OCI-LY1 (cell line): ENCODE measurements around the gene PLA2G2F.

ENCODE experiments used
- H2AFZ ChIP-seq: fragments of 200-600 bp; sonication (generic), shearing (Covaris generic); 2 replicates; pipeline ENCODE4 v1.6.0; 2014; ENCODE audit warnings: antibody characterized with exemption, mild to moderate bottlenecking, low read length
- H3F3A ChIP-seq: fragments of 200-600 bp; sonication (generic), shearing (Covaris generic); 2 replicates; pipeline ENCODE4 v1.6.0; 2014; ENCODE audit warnings: mild to moderate bottlenecking, antibody characterized with exemption, low read length, moderate library complexity; ENCODE audit not compliant: insufficient read depth
- H3K27ac ChIP-seq: fragments of 200-600 bp; sonication (generic); 2 replicates; pipeline ENCODE4 v1.5.1; 2014; ENCODE audit warnings: low read length, mixed run types, mild to moderate bottlenecking, low read depth; ENCODE audit not compliant: poor library complexity, severe bottlenecking
- H3K27me3 ChIP-seq: fragments of 200-600 bp; sonication (generic); 2 replicates; pipeline ENCODE4 v1.6.0; 2014; ENCODE audit warnings: antibody characterized with exemption, mild to moderate bottlenecking, low read length, moderate library complexity; ENCODE audit not compliant: insufficient read depth
- H3K36me3 ChIP-seq: fragments of 200-600 bp; sonication (generic); 2 replicates; pipeline ENCODE4 v1.6.1; 2014; ENCODE audit warnings: mild to moderate bottlenecking, antibody characterized with exemption, low read length, moderate library complexity, mixed read lengths; ENCODE audit not compliant: insufficient read depth
- H3K4me1 ChIP-seq: fragments of 200-600 bp; sonication (generic); 2 replicates; pipeline ENCODE4 v1.5.1; 2014; ENCODE audit warnings: mild to moderate bottlenecking, low read length, moderate library complexity; ENCODE audit not compliant: insufficient read depth, severe bottlenecking
- H3K4me2 ChIP-seq: fragments of 200-600 bp; sonication (generic), shearing (Covaris generic); 2 replicates; pipeline ENCODE4 v1.6.1; 2014; ENCODE audit warnings: low read length
- H3K4me3 ChIP-seq: fragments of 200-600 bp; sonication (generic); 2 replicates; pipeline ENCODE4 v1.5.1; 2014; ENCODE audit warnings: low read length, low read depth, mild to moderate bottlenecking, mixed read lengths; ENCODE audit not compliant: poor library complexity, severe bottlenecking
- H3K79me2 ChIP-seq: fragments of 200-600 bp; shearing (Covaris generic); 2 replicates; pipeline ENCODE4 v1.6.1; 2016; ENCODE audit warnings: mixed run types, low read length, mixed read lengths; ENCODE audit not compliant: insufficient read depth
- H3K9ac ChIP-seq: fragments of 200-600 bp; sonication (generic), shearing (Covaris generic); 2 replicates; pipeline ENCODE4 v1.6.1; 2014; ENCODE audit warnings: mild to moderate bottlenecking, low read length, mixed read lengths
- H3K9me2 ChIP-seq: fragments of 200-600 bp; sonication (generic), shearing (Covaris generic); 2 replicates; pipeline ENCODE4 v1.6.1; 2014; ENCODE audit warnings: low read depth, mild to moderate bottlenecking, low read length, mixed read lengths
- H3K9me3 ChIP-seq: fragments of 200-600 bp; shearing (Covaris generic); 2 replicates; pipeline ENCODE4 v1.6.1; 2014; ENCODE audit warnings: low read length, mixed read lengths
- H4K20me1 ChIP-seq: fragments of 200-600 bp; sonication (generic), shearing (Covaris generic); 2 replicates; pipeline ENCODE4 v1.6.0; 2016; ENCODE audit warnings: mild to moderate bottlenecking, low read length; ENCODE audit not compliant: insufficient read depth
- CTCF ChIP-seq: fragments of 200-600 bp; sonication (generic), shearing (Covaris generic); IDR thresholded peaks from 2 replicates; pipeline ENCODE4 v1.5.1; 2017; ENCODE audit warnings: mild to moderate bottlenecking, antibody characterized with exemption, low read length, moderate library complexity, mixed read lengths
- EZH2 ChIP-seq: fragments of 200-600 bp; sonication (generic), shearing (Covaris generic); IDR thresholded peaks from 2 replicates; pipeline ENCODE4 v1.8.0; 2017; ENCODE audit warnings: borderline replicate concordance, mixed run types, mild to moderate bottlenecking, antibody characterized with exemption, low read length, moderate library complexity, mixed read lengths

The PLA2G2F gene

DNA sequence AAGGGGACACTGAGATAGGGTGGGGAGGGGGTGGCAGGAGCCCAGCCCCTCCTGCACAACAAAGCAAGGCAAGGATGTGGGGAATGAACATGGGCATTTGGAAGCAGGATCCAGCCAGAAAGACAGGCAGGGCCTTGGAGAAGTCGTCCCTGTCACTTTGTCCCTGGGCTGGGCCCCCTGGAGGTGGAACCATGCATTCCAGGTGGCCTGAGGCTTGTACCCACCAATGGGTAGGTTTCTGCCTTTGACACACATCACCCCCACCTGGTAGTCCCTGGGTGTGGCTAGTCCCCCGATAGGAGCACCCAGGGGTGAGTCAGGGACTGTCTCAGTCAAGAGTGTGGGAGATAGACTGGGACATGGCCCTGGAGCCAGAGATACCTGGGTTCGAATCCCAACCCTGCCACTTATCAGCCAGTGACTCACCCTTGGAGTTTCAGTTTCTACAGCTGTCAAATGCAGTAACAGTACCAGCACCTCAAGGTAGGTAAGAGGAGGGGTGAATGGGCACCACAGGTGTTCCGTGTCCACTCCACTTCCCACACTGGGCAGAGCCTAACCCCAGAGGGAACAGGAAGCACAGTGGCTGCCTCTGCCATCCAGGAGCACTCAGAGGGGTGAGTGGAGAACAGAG lies 29.8 kb upstream of the PLA2G2F start:
- no peaks in the 10 kb centered on the region for H3K4me1 ChIP-seq
- H3K9ac ChIP-seq: no peak overlapping the region
- H3K36me3 ChIP-seq: no peaks in the 10 kb centered on the region
- H4K20me1 ChIP-seq: no peaks in the 10 kb centered on the region
- no peak overlapping the region for H3K4me2 ChIP-seq
- no peaks in the 10 kb centered on the region for H3K79me2 ChIP-seq
- no peaks in the 10 kb centered on the region for H3F3A ChIP-seq
- H3K27ac ChIP-seq: no peak overlapping the region
- no peaks in the 10 kb centered on the region; the same call in 1 of the 2 replicates for H3K27me3 ChIP-seq
- H3K9me3 ChIP-seq: no peaks in the 10 kb centered on the region
- TF ChIP-seq CTCF: no peak
- no peak for TF ChIP-seq EZH2
- no peak overlapping the region for H3K4me3 ChIP-seq
- H3K9me2 ChIP-seq: no peaks in the 10 kb centered on the region
- H2AFZ ChIP-seq: no peak overlapping the region

GRCh38 chr1:20110679-20111078 lies 28.4 kb upstream of the PLA2G2F start:
- no peak overlapping the region for H3K4me2 ChIP-seq
- H3F3A ChIP-seq: no peaks in the 10 kb centered on the region
- no peak overlapping the region for H2AFZ ChIP-seq
- no peaks in the 10 kb centered on the region for H3K9me3 ChIP-seq
- H3K4me3 ChIP-seq: no peak overlapping the region
- no peak overlapping the region for H3K9ac ChIP-seq
- no peaks in the 10 kb centered on the region for H4K20me1 ChIP-seq
- no peaks in the 10 kb centered on the region for H3K9me2 ChIP-seq
- H3K4me1 ChIP-seq: no peaks in the 10 kb centered on the region
- H3K36me3 ChIP-seq: no peaks in the 10 kb centered on the region
- H3K27me3 ChIP-seq: no peaks in the 10 kb centered on the region
- no peak for TF ChIP-seq CTCF
- no peak for TF ChIP-seq EZH2
- H3K79me2 ChIP-seq: no peaks in the 10 kb centered on the region
- H3K27ac ChIP-seq: no peak overlapping the region

GRCh38 chr1:20111452-20111851 lies 27.7 kb upstream of the PLA2G2F start:
- no peaks in the 10 kb centered on the region for H3F3A ChIP-seq
- H3K9me3 ChIP-seq: no peaks in the 10 kb centered on the region
- no peaks in the 10 kb centered on the region for H3K4me1 ChIP-seq
- H3K79me2 ChIP-seq: no peaks in the 10 kb centered on the region
- no peaks in the 10 kb centered on the region for H4K20me1 ChIP-seq
- no peaks in the 10 kb centered on the region for H3K27me3 ChIP-seq
- TF ChIP-seq CTCF (no peak), EZH2 (no peak)
- H2AFZ ChIP-seq: no peak overlapping the region
- no peak overlapping the region for H3K4me3 ChIP-seq
- H3K27ac ChIP-seq: no peak overlapping the region
- no peaks in the 10 kb centered on the region for H3K36me3 ChIP-seq
- H3K9ac ChIP-seq: no peak overlapping the region
- no peaks in the 10 kb centered on the region for H3K9me2 ChIP-seq
- H3K4me2 ChIP-seq: no peak overlapping the region
